ENCODE results near the gene SLC37A2.

GRCh38 chr11:125114518-125114917 is 51.4 kb downstream of the SLC37A2 start:
- TF ChIP-seq EZH2 (IDR thresholded peaks at IDR 0.05; ENCODE audit: low read length, unreplicated experiment) (no peak), CTCF (conservative IDR thresholded peaks at IDR 0.05; ENCODE audit: low read depth, low read length) (peak; percentile 39), EZH2phosphoT487 (IDR thresholded peaks at IDR 0.05; ENCODE audit: borderline replicate concordance, low read length) (no peak)

Data from PC-3 (cell line).